HG03432 (cell line): ENCODE measurements around the gene FBH1.
"Not testable (repeated sequence)": the region's sequence is repeated elsewhere in the genome, so short reads cannot be mapped to it uniquely, and the experiment has no call there.

ENCODE experiments used
- ATAC-seq: cut with Tn5 transposase; IDR thresholded peaks from one replicate; pipeline ENCODE4 v1.9.1; 2021; ENCODE audit warnings: mild to moderate bottlenecking, moderate library complexity; ENCODE audit not compliant: unreplicated experiment

Gene FBH1

DNA sequence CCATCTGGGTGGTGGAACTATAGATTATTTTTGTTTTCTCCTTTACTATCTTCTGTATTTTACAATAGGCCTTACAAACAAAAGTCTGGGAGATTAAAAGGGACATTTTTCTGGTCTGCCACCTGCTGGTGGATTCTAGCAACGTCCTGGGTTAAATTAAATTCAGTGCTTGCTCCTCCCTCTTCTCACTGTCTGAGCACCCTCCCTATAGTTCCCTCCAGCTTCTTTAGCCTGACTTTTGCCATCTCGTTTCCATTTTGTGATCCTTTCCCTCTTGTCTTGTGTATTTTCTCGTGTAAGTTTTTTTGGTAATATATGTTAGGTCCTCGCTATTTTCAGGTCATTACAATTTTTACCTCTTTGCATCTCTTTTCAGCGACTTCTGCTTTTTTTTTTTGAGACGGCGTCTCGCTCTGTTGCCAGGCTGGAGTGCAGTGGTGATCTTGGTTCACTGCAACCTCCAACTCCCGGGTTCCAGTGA lies 16.5 kb upstream of the FBH1 start:
- ATAC-seq, result peak; percentile 85

DNA sequence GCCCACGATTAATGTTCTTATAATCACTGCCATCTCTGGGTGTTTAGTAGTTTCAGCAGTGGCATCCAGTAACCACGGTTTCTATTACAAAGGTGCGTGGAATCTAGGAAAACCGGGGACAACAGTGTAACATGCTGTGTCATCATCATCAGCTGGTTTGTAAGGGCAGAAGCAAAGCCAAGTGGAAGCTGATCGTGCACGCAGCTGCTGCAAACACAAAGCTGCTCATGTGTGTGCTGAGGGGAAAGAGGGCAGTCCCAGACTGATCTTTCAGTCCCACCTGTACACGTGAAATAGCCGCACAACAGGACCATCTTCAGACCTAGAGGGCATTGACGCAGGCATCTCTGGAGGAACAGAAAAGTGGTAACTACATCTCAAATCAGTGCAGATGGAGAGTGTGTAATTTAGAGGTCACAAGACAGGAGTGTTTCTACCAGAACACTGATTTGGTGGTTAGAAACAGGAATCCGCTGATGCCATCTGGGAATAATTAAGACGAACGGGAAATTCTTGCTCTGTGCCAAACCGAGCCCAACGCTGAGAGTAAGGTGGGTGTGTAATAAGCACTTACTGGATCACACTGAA lies 13.8 kb upstream of the FBH1 start:
- ATAC-seq, result no peak

DNA sequence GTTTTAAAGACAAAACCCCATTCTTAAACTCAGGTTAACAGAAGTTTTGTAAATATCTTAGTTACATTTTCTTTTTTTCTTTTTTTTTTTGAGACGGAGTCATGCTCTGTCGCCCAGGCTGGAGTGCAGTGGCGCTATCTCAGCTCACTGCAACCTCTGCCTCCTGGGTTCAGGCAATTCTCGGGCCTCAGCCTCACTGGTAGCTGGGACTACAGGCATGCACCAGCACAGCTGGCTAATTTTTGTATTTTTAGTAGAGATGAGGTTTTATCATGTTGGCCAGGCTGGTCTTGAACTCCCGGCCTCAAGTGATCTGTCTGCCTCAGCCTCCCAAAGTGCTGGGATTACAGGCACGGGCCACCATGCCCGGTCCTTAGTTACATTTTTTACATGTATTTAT lies 13.0 kb upstream of the FBH1 start:
- not testable (repeated sequence) for ATAC-seq

DNA sequence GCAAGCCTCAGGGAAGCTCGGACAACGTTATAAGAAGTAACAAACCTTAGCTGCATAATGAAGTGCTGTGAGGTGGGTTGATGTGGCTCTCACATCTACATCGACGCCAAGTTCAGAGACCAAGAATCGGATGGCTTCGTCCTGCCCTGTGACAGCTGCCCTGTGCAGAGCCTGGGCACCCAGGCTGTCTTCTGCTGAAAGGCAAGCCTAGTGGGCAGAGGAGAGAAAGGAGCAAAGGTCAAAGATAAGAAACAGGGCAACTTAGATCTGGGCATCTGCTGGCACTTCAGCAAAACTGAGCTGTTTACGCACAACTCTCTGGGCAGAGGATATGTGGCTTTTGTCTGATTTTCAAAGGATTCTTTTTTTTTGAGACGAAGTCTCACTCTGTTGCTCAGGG lies 7.1 kb upstream of the FBH1 start:
- no peak for ATAC-seq

DNA sequence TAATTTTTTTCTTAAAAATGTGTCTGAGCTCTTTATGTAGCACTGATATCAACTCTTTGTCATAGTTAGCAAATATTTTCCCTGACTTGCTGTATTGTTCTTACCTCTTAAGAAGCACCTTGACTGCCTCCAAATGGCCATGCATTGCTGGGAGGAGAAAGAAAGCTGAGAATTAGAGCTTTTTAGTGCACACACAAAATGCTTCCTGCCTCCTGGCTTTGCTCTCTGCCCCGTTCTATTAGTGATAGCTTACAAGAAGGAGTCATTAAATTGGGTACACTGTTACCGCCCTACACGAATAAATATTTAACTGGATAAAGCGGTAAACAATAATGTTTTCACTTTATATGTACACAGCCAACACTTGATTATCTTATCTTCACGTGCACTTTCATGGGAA lies 4.4 kb upstream of the FBH1 start:
- ATAC-seq, result no peak

DNA sequence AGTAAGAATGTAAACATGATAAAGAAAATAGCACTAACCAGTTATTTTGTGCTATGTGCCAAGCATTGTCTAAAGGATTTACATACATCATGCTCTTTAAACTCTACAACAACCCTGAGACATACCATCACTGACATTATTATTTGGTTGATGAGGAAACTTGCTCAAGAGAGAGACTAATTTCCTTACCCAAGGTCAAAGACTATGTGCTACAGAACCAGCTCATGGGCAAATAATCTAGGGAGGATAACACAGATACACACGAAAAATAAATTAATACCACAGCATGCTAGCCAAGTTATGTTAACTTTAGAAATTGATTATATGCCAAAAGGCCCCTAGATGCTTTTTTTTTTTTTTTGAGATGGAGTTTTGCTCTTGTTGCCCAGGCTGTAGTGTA lies 3.0 kb upstream of the FBH1 start:
- ATAC-seq, result no peak

DNA sequence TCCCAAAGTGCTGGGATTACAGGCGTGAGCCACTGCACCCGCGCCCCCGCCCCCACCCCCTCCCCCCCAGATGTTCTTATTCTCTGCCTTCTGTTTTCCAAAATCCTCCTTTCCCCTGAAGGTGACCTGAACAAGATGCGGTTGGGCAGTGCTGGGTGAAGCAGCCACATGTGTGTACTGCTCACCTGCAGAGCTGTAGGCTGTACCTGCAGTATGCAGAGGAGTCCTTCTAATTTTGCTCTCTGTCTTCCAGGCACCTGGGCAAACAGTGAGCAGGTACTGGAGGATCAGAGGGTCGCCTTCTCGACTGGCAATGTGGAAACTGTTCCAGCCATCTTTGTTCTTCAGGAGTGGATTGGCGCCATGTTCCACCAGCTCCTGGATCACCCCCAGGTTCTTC lies 2.4 kb upstream of the FBH1 start:
- ATAC-seq, result no peak

DNA sequence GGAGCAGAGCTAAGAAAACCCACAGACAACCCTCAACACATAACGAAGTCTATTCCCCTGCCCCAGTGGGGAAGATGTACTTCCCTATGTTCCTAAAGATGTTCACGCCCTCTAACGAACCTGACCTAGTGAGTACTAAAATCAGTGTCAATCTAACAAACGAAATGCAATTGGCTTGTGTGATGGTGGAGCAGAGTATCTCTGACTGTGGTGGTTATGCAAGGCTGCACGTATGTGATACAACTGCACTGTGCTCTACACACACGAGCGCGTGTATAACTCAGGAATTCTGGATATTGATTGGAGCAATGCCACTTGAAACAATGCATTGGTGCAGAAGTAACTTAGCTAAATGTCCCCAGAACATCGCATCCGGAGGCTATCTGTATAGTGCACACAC lies 1.7 kb upstream of the FBH1 start:
- ATAC-seq, result no peak

DNA sequence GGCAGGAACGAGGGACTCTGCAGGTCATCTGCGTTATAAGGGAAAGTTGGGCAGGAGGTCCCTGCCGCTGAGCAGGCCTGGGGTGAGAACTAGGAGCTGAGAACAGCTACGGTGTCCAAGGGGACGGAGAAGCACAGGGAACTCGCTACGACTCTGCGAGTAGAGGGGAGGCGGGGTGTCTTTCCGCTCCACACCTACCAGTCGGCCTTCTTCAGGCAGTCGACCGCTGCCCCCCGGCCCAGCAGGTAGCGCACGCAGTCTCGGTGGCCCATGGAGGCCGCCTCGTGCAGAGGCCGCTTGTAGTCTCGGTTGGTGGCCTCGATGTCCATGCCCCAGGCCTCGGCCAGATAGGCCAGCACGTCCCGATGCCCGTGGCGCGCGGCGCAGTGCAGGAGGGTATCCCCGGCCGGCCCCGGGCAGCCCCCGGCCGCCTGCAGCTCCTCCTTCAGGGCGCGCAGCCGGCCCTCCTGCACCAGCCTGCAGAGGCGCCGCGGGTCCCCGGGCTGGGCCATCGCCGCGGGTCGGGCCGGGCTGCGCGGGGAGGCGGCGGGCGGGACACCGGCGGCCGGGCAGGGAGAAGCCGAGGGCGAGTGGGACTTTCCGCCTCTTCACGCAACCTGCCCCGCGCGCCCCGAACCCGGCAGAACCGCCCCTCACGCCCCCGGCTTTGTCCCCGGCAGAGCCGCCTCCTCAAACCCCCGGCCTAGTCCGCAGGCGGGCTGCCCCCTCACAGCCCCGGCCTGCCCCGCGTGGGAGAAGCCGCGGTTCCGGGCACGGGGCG lies 1.0 kb upstream of the FBH1 start:
- peak; percentile 36 for ATAC-seq

DNA sequence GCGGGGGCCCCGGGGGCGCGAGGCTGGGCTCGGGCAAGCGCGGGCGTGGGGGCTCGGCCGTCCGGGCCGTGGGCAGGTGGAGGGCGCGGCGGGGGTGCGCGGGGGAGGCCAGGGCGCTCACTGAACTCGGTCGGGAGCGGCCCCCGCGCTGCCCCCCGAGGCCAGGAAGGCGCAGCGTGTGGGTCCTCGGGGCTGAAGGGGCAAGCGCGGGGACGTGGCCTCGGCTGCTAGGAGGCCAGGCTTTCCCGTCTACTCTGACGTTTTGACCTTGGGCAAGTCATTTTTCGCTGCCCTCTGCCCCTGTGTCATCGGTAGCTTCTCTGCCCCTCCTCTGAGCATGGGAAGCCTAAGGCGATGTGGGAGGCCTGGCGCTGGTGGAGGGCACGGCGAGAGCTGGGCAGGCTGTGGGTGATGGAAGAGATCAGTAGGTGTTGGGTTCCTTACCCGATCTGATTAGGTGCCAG lies 441 bp downstream of the FBH1 start:
- ATAC-seq, result peak; percentile 8

DNA sequence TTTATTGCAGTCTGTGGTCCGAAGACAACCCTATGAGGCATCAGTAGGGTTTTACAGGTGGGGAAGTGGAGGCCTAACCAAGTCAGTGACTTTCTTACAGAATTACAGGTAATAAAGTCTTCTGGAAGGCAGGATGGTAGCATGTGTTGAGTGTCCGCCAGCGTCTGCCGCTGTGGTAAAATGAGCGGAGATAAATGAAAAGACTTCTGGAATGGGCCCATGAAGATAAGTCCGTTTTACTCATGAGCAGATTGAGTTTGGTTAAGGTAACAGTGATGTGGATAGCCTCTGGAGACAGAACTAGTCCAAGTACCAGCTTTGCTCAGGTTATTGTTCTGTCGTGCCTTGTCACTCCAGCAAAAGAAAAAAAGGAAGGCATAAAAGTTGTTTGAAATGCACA lies 966 bp downstream of the FBH1 start:
- ATAC-seq, result no peak

DNA sequence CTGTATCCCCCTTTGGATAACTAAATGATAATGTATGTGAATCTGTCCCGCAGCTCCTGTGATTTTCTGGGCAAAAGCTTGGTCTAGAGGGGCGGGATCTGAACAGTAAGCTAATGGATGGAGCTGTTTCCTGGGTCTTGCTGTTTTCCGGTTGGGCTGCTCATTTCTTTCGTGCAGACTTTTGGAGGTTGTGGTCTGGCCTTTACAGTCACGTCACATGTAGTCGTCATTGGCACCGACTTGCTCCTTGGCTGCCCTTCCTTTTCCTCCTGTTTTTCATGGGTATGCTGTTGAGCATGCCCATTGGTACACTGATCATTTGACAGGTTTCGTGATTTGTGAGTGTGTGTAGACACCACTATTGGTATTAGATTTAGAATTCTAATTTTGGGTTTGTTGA lies 2.0 kb downstream of the FBH1 start:
- no peak for ATAC-seq

DNA sequence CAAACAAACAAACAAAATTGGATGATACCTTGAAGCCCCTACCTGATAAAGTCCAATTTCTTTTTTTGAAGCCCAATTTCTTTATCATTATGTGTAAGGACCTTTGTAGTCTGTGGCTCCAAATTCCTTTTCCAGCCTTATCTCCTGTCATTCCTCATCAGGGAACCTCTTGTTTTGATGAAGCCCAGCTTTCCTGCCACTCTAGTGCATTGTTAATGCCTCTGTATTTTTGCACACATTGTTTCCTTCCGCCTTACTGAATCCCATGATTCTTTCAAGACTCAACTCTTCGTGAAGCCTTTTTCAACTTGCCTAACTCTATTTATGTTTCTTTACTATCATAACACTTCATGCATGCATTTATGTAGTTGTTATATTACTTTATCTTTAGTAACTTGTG lies 3.3 kb downstream of the FBH1 start:
- no peak for ATAC-seq

DNA sequence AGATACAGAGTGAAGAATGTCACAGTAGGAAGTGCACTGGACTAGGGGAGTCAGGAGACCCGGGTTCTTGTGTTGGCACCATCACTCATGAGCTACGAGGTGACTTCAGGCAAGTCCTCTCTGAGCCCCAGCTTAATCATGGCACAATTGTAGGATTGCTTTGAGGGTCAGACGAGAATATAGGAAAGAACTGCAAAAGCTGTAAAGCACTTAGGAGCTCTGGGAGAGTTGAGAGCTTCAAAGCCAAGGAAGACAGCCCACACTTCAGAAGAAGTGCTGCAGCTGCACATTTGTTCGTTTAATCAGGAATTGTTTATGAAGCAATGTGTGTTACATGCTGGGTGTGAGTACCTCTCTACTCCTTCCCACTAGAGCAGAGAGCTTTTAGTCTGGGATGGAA lies 4.4 kb downstream of the FBH1 start:
- no peak for ATAC-seq

DNA sequence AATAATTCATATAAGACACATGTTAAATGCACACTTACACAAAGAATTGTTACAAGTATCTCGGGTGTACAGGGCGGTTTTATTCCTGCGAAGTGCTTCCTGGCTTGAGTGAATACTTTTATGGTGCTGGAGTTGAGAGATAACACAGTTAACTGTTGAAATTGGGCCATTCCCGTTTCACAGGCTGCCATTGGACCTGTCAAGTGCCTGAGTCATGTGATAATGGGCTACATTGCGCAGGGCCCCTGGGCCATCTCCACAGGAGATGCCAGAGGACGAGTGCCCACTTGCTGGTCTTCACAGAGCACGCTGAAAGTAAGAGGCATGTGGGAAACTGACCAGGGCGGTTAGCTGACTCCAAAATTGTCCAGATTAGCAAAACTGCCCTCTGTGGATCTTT lies 4.8 kb downstream of the FBH1 start:
- no peak for ATAC-seq

DNA sequence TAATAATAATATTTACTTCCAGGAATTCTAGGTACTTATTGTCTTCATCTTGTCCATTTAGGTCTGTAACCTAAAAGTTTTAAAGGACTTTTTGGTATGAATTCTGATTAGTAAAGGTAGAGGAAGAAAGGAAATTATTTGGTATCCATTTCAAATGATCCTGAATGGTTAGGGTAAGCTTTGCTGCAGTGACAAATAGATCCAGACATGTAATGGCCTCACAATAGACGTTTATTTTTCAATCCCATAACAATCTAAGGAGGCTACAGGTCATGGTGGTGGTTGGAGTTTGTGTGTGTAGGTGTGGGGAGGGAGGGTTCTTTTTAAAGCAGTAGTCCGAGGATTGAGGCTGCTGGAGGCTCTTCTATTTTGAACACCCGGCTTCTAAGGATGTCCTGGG lies 5.3 kb downstream of the FBH1 start:
- peak; percentile 13 for ATAC-seq

DNA sequence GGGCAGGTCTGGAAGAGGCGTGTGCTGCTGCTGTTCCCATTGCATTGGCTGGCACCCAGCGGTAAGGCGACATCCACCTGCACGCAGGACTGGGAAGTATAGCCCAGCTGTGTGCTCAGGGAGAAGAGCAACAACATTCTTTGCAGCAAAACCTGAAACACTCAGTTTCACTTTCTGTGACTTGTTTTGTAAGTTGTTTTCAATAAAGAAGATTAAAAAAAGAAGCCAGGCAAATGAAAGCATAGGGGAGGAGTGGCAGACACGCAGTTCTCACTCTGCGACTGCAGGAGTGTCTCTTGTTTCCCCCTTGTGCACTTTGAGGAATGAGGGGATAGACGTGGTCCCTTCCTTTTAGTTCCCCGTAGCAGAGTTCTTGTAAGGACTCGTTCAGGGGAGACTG lies 5.8 kb downstream of the FBH1 start:
- ATAC-seq, result peak; percentile 69

DNA sequence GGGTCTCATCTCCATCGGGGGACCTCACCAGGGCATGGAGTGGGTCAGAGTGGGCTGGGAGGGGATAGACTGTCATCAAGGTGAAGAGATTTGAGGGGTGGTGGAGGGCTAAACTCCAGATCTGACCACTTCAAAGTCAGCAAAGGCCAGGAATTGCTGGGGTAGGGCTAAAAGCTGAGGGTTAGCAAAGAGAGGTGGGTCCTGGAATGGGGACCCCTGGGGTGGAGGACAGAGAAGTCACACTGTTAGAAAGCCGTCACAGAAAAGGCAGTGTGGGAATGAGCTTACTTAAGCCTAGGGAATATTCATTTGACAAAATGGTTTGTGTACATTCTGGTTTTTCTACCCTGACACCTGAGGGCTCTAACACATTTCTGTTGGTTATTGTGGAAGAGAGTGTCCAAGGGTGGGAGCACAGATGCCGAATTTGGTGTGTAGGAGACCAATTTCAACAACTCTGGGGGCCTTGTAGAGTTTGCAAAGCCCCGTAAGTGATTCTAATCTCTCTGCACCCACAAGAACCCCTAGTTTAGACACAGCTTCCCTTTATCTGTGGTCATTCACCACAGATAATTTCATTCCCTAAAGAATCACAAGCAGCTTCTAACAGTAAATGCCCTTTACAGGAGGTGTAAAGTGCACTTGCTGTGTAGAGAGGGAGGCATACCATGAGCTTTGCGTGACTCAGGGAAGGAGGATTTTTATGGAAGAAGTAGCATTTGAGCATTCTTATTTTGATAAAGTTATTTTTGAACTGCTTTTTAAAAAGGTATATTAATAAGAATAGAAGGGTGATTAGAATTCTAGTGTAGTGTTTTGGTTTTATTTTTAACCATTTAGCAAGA lies 6.4 kb downstream of the FBH1 start:
- ATAC-seq, result no peak

DNA sequence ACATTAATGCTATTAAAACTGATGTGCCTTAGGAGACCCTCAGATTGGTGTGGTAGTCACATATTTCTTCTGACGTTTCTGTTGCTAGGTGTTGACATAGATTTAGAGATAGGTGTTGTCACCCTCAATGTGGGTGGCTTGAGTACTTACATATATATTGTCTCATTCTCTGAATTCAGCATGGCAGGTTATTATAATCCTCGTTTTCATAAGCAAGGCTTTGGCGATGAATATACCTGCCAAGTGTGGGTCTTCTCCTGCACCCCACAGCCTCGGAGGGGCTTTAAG lies 7.0 kb downstream of the FBH1 start:
- ATAC-seq, result no peak

DNA sequence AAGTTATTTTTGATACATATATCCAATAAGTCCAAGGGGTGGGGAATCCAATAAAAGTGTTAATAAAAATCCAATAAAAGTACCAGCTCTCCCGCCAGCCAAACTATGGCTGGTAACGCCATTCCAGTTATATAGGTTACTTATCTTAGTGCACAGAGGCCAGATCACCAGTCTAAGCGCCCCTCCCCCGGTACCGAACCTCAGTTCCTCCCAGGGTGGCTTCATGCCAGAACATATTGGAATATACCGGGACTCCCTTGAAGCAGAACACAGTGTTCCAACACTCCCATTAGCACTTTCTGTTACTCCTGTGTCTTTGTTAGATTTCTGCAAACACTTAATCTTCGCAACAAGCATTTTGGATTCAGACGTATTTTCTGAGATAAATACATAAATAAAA lies 7.5 kb downstream of the FBH1 start:
- ATAC-seq, result no peak

DNA sequence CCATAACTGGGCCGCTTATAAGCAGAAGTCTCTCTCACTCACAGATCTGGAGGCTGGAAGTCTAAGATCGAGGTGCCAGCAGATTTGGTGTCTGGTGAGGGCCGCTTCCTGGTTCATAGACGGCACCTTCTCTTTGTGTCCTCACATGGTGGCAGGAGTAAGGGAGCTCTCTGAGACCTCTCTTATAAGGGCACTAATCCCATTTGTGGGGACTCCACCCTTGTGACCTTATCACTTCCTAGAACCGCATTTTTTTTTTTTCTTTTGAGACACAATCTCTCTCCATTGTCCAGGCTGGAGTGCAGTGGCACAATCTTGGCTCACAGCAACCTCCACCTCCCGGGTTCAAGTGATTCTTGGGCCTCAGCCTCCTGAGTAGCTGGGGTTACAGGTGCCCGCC lies 8.1 kb downstream of the FBH1 start:
- no peak for ATAC-seq

DNA sequence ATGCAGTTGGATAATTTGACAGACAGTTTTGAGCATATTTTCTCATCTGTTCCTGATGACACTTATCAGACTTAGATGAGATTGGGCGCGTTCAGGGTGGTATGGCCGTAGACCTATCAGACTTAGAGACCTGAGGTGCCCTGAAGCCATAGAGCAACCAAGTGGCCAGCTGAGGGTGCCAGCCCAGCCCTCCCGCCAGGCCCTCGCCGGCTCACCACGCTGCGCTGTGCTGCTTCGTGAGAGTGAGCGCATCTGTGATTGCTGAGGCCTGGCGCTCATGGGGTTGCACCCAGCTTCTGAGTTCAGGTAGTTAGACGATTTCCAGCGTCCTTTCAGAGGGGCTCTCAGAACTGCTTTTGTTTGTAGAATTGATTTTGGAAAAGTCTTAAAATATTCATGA lies 10.2 kb downstream of the FBH1 start:
- ATAC-seq, result no peak
